8988T (cell line): ENCODE results near the gene DNAH8.
"Not testable (repeated sequence)": the region's sequence is repeated elsewhere in the genome, so short reads cannot be mapped to it uniquely, and the experiment has no call there.

ENCODE experiments used
- DNase-seq: peaks from one replicate; pipeline ENCODE4 v3.0.0; 2011

Gene DNAH8

GRCh38 chr6:38846844-38847243, 131.7 kb downstream of the DNAH8 start:
- DNase-seq = no peak

DNA sequence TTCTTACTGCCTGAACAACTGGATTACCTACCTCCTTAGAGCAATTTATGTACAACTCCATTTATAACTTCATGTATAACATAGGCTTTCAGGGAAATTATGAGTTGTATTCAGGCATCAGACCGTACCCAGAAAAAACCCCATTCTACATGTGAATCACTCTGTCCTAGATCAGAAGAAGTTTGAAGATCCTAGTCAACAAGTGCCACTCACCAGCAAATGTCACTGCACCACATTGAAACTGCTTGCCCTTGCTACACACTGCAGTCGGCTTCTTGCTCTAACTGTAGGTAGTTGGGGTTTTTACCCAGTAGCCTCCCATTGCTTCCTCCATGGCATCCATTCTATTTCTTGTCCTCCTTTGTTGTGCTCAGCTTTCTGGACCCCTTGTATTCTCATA, 132.4 kb downstream of the DNAH8 start:
- no peak for DNase-seq

DNA sequence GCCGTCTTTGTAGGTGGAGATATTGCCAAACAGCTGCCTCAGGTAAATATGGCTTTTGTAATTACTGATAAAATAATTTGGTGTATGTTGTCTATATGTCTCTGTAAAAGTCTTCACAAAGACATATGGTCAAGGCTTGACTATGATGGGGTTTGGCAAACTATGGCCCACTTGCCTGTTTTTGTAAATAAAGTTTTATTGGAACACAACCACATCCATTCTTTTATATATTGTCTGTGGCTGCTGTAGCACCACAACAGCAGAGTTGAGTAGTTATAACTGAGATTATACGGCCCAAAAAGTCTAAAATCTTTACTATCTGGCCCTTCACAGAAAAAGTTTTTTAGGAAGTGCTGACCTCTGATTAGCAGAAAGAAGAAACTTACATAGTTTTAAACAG, 133.6 kb downstream of the DNAH8 start:
- no peak for DNase-seq

DNA sequence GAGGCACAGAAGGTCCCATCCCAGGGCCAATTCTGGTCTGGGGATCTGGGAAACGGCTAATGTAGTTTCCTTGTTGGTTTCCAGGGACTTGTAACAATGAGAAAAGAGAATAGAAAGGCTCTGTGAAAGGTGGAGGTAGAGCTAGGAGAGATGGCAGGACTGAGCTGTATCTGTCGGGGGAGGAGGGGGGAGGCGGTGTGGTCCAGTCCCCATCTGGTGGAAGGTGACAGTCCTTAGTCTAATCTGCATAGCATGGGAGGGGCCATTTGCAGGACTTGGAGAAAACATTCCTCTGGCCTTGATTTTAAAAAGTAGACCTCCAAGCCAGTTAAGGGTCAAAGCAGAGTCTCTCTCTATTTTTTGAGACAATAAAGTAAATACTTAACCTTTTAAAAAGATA, 137.1 kb downstream of the DNAH8 start:
- DNase-seq = no peak

DNA sequence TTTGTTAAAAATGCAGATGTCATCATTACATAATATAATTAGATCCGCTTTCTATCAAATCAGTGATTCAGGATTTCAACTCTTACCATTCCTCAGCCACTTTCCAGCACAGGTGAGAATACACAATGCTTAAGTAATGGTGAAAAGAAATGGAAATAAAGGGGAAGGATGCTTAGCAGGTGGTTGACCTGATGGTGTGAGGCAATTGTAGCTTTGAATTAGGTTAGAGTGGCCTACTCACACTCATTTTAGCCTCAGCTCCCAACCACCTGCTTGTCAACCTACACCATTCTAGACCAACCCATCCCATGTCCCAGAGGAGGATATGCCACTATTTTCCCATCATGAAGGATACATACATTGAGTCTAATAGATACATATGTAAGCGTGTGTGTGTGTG, 138.1 kb downstream of the DNAH8 start:
- no peak for DNase-seq

GRCh38 chr6:38856492-38856891, 141.4 kb downstream of the DNAH8 start:
- no peak for DNase-seq

DNA sequence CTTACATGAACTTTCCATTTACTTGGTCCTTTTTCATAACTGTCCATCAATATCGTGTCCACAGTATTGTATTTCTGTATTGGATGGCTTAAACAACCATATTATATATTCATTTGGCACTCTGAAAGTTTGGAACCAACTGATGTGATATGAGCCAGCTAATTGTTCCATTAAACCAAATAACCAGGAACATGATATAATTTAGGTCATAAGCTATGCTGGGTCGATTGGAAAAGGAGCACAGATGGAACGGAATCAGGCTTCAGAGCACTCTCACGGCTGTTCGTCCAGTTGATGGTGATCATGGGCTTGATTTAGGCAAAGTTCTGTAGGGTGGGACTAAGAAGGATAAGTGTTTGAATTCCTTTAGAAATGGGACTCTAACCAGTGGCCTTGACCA, 142.7 kb downstream of the DNAH8 start:
- DNase-seq = no peak

DNA sequence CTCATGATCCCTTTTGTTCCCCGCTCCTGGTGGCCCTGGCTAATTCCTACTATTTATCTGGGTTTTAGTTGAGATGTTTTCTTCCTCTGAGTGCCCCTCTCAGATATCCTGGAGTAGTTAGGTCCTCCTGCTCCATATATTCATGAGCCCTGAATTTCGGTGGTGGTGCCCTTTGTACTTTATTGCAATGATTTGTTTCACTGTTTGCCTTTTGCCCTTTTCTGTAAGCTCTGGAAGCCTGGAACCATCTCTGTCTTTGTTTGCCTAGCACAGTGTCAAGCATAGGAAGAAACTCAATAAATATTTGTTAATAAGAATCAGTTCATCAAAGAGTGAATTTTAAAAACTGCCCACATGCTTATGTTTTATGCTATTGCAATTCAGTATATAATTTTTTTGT, 144.9 kb downstream of the DNAH8 start:
- DNase-seq = no peak

GRCh38 chr6:38861926-38862401, 146.9 kb downstream of the DNAH8 start:
- DNase-seq = no peak

- DNase-seq = no peak
Observed at GRCh38 chr6:38865521-38866174, 150.5 kb downstream of the DNAH8 start.

GRCh38 chr6:38867726-38868125, 152.6 kb downstream of the DNAH8 start:
- no peak for DNase-seq

DNA sequence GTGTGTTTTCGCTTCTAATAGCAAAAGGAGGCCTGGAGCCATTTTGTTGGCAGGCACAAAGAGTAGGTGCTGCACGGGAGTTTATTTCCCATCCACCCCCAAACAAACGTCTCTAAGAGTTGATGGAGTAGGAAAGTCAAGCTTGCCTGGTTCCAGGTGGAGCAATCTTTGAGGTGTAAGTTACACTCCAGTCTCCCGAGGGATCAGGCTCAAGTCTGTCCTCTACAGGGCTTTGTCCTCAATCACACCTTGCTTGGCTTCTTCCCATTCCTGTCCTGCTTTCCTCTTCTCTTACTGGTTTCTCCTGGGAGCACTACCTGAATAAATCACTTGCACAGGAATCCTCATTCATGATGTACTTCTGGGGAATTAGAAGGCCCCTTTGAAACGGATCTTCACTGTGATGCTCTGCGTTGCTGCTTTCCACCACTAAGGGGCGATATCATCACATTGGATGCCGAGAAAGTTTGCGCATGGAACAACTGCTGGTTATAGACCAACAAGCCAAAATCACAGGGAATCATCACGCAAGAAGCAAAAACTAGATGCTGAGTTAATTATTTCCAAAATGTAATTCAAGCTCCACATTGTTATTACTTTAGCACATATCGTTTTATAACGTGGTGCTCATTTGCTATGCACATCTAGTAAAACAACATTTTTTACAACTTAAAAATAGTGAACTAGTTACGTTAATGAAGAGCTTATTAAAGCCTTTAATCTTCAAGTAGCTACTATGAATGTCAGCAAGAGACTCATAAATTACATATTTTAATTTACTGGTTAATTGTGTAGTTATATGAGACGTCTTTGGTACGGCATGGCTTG, 156.8 kb downstream of the DNAH8 start:
- no peak for DNase-seq

DNA sequence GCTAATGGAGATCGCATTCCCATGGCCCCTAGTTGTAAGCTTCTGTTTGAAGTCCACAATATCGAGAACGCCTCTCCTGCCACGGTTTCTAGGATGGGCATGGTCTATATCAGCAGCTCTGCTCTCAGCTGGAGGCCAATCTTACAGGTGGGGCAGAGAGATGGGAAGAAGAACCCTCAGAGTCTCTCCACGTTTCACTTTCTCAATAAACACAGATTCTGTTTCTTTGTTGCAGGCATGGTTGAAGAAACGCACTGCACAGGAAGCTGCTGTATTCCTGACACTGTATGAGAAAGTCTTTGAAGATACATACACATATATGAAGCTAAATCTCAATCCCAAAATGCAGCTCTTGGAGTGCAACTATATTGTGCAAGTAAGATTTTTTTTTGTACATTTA, 157.9 kb downstream of the DNAH8 start:
- DNase-seq = no peak

- DNase-seq = not testable (repeated sequence)
Observed at GRCh38 chr6:38873816-38874215, 158.7 kb downstream of the DNAH8 start.

GRCh38 chr6:38876475-38876874, 161.4 kb downstream of the DNAH8 start:
- DNase-seq = no peak

- DNase-seq = no peak
Observed at GRCh38 chr6:38877721-38878120, 162.6 kb downstream of the DNAH8 start.

DNA sequence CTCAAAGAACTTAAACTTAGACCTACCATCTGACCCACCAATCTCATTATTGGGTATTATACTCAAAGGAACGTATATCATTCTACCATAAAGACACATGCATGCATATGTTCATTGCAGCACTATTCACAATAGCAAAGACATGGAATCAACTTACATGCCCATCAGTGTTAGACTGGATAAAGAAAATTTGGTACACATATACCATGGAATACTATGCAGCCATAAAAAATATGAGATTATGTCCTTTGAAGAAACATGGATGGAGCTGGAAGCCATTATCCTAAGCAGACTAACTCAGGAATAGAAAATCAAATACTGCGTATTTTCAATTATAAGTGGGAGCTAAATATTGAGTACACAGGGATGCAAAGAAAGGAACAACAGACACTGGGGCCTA, 167.0 kb downstream of the DNAH8 start:
- DNase-seq = no peak

DNA sequence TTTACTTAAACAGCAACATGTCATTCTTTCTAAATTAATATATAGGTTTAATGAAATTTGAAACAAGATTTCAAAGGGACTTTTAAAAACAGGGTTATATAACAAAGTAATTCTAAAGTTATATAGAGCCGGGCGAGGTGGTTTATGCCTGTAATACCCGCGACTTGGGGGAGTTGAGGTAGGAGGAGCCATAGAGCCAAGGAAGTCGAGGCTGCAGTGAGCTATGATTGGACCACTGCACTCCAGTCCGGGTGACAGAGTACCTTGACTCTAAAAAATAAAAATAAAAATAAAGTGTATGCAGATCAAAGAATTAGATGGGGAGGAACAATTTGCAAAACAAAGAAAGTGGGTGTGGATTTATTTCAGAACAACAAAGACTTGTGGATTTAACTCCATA, 182.4 kb downstream of the DNAH8 start:
- DNase-seq = no peak

- no peak for DNase-seq
Observed at GRCh38 chr6:38901802-38902522, 186.9 kb downstream of the DNAH8 start.

- DNase-seq = no peak
Observed at GRCh38 chr6:38906582-38906981, 191.5 kb downstream of the DNAH8 start.

GRCh38 chr6:38907264-38907663, 192.2 kb downstream of the DNAH8 start:
- no peak for DNase-seq

- DNase-seq = no peak
Observed at GRCh38 chr6:38909015-38909730, 194.1 kb downstream of the DNAH8 start.

- no peak for DNase-seq
Observed at GRCh38 chr6:38910207-38910606, 195.1 kb downstream of the DNAH8 start.
